Stimulated activated CD4-positive, alpha-beta T cell treated with anti-CD3 and anti-CD28 coated beads, TNF-alpha, amount 100 ng/mL, for 48 hours (primary cell): Measurements from ENCODE around the gene PRTFDC1.
"Not testable (repeated sequence)": the region's sequence is repeated elsewhere in the genome, so short reads cannot be mapped to it uniquely, and the experiment has no call there.

Experiments
- DNase-seq, 3 donors: peaks; one replicate each; pipeline ENCODE4 v3.0.0-alpha.2; 2020; ENCODE audit warnings: low read depth in 3 of 3

The PRTFDC1 gene, protein sequence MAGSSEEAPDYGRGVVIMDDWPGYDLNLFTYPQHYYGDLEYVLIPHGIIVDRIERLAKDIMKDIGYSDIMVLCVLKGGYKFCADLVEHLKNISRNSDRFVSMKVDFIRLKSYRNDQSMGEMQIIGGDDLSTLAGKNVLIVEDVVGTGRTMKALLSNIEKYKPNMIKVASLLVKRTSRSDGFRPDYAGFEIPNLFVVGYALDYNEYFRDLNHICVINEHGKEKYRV

DNA sequence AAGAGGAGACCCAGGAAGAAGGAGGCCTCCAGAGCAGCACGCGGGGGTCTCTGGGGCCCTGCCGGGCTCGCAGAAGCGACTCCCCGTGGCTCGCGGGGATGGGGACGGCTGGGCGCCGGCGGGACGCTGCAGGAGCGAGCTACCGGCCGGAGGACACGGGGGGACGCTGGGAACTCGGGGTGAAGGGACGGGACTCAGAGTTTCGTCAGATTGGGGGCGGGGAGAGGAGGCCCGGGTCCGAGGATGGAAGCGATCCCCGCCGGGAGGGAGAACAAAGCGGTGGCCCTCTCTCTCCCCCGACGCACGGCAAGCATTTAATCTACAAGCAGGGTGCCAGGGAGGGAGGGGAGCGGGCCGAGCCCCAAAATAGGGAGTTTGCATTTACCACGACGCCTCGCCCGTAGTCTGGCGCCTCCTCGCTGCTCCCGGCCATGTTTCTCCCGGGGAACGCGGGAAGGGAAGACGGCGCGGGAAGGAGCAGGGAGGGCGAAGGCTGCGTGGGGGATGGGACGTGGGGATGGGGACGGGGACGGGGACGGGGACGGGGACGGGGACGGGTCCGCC lies at the start of gene PRTFDC1:
Gene PRTFDC1, minus strand, starts transcription at position 464 of the 564 bp plus-strand sequence. Its CDS starts 31 bp downstream, at position 433.
- peak in 1 of 3 donors; percentile 10 for DNase-seq

DNA sequence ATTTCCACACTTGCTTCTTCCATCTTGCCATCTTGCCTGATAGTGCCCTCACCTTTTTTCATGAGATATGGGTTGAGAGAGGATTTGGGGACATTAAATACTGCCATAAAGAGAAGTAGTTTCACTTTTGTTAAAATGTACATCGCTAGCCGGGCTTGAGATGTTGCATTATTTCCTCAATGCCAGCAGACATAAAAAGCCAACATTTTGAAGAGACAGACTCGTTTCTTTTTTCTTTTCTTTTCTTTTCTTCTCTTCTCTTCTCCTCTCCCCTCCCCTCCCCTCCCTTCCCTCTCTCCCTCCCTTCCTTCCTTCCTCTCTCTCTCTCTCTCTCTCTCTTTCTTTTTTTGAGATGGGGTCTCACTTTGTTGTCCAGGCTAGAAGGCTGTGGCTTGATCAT lies 45.6 kb upstream of the PRTFDC1 start:
- DNase-seq: no peak

DNA sequence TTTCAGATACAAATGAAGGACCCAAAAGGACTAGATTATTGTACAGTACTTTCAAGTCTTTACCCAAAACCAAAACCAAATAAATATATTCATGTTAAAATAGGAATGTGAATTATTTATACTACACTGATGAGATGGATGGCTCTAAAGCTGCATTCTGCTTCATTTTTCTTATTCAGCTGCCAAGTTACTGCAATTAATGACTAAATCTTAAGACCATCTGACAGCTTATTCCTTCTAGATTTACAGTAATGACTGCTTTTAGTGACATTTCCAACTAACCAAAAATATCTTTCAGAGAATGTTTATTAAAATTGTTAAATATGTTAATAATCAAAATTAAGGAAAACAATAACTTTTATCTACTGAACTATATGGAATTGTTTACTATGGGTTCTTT lies 42.7 kb upstream of the PRTFDC1 start:
- no peak for DNase-seq

DNA sequence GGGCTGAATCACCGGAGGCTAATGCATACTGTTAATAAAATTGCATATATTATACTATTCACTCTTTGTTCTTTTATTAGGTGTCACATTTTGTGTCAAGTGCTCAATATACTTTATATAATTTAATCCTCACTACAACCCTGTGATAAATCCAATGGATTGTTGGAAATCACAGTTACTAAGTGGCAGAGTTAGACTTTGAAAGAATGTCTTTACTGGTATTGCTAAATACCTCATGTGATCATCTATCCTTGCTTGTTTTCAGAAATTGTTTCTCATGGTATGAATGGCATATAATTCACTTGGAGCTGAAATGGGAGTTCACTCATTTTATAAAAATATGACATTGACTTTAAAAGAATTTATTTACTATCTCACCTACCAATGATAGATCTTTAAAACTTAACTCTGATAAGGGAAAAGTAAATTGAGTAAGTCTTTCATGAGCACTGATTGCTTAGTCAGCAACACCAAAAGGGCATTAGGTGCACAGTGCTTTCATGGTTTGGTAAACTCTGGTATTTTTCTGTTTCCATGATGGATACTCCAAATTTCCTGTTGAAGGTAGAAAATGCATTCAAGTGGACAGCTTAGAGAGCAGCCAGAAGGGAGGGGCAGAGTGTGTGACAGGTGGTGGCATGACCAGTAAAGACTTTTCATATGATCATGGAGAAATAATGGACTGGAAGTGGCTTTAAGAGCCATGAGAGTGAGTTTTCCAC lies 41.0 kb upstream of the PRTFDC1 start:
- DNase-seq: no peak

DNA sequence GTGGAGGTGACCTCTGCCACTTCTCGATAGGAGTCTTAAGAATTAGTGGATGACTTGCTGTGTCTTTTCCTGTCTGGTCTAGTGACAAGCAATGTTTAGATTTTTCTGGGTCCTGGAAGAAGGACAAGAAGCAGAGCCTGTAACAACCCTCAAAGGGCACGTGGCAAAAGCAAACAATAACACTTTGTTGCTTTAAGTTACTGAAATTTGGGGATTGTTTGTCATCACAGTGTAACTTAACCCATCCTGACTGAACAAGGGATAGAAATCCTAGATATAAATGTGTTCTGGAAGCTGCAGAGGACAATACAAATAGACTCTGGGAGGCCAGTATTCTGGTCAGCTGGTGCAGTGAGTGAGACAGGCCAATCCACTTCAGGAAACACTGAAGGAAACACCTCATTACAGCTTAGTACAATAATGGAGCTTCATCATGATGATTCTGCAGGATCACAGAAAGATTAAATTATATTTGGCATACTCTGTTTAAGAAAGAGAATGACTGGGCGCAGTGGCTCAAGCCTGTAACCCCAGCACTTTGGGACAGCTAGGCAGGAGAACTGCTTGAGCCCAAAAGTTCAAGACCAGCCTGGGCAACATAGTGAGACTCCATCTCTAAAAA lies 40.2 kb upstream of the PRTFDC1 start:
- DNase-seq: no peak

DNA sequence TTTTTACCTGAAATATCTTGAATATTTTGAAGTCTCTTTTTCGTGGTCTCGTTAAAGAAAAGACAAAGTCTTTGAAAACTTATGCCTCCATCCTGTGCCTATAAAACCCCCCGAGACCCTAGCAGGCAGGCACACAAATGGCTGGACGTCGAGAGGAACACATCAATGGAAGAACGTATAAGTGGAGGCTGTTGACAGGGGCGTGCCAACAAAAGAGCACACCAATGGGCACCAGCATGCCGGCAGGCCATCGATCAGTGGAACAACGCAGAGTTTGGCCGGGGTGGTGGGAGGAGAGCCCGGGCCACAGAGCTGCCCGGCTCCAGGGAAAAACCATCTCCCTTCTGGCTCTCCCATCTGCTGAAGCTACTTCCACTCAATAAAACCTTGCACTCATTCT lies 38.9 kb upstream of the PRTFDC1 start:
- DNase-seq: no peak

DNA sequence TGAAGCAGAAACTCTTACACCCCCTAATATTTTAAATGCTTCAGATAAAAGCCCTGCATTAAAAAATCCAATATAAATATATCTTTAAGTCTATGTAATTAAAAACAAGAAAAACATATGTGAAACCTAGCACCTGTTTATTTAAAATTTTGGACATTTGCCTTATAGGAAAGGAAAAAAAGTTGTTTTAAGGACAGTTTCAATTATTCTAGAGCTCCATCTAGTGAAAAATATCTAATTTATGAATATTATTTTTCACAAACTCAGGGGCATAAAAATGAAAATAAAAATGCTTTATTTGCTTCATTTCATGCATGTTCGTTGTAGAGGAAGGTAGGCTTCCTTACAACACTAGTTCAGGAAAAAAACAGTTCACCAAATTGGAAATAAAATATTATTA lies 37.5 kb upstream of the PRTFDC1 start:
- DNase-seq: no peak

DNA sequence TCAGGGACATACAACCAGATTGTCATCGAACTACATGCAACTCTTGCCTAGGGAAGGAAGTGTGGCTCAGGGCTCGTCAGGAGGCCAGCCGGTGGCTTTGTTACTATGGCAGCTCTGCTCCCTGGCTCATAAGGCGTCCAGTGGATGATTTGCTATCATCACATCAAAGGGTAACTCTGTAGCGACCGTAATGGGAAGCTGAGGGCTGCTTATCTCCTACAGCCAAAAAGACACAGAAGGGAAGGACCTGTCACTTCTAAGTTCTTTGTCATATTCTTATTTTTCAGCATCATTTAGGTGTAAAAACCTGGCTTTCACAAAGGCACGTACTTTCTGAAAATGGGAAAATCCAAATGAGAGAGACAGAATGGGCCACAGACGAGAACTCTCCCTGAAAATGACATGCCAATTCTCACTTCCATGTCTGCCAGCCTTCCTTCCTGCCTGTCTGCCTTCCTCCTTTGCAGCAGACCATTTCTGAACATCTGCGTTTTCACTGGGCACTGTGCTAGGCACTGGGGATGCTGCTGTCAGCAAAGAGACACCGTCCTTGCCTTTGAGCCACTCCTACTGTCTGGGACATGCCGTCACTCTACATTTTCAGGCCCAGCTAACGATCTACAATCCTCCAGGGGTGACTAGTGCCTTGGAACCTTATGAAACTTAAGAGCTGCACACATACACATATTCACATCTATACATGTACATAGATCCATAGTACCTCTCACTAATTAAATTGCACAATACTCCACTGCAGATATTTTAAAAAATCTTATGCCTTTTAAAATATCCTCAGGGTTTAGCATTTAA lies 36.6 kb upstream of the PRTFDC1 start:
- DNase-seq: no peak

DNA sequence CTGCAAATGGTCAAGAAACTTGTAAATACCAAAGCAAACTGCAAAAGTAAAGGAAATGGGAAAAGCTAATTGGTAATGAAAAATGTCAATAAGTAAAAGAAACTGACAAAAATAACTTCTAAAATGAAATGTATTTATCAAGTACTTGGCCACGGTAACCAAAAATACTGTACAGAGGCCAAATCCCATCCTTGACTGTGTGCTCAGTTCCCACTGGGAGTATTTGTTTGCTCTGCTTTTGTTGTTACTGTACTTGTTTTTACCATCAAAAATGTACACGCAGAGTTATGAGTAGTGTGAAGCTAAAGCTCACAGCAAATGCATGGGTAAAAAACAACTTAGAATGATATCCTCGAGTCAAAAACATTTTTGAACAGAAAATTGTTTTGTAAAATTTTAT lies 32.5 kb upstream of the PRTFDC1 start:
- no peak for DNase-seq

DNA sequence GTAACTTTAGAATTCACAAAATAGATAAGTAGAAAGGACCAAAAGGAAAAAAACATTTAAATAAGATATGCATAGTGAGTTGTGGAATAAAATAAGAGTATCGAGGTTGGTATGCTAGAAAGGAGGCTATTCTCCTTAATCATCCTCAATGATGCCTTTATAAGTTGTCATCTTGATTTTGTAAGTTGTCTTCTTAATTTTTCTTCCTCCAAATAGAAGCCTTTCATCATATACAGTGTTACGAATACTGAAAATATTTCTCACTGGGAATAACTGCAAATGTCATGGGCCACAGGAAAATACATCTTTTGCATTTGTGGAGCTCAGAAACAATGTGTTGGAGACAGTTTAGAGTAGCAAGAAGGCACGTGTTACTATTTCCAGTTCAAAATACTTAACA lies 31.5 kb upstream of the PRTFDC1 start:
- DNase-seq: no peak

DNA sequence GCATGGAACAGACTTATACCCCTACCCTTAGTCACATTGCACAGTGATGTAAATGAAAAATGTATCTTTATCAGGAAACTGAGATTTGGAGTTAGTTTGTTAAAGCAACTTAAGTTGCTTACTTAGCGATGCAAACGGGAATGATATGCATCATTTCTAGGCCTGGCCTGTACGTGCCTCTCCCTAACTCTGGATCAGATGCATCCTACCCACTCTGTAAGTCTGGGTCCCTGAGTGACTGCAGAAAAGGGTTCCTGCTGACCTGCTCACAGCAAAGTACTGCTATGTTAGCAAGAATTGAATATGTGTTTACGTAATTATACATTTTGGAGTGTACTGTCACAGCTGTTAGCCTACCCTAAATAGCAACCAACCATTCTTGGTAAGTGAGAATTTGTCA lies 30.7 kb upstream of the PRTFDC1 start:
- DNase-seq: no peak

DNA sequence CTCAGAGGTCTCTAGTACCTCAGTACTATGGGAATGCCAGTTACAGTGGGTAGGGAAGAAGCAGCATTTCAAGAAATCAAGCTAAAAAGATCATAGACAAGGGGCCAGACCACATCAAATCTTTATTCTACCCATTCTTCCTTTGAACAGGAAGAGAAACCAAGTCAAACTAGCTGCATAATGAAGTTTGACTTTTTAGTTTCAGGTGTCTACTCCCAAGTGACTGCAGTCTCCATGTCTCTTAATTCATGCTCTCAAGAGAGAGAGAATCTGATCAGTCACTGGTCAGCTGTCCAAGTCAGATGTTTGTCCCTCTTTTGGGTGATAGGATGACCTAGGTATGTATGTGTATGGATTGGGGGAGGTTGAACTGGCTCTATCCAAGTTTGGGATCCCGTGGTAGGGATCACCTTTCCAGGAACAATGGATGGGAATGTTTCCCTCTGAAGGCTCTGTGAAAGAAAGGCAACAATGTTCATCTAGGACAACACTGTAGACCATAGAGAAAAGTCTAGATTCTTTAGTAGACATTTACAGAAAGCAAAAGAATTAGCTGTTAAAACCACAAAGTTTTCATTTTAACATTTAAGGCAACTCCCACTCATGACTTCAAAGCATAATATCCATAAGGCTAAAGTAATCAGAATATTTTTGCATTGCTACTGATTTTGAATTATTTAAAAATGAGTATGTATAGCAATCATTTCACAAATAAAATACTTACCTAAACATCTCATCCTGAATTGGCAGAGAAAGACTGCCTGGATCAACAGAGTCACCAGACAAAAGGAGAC lies 30.1 kb upstream of the PRTFDC1 start:
- DNase-seq: no peak

DNA sequence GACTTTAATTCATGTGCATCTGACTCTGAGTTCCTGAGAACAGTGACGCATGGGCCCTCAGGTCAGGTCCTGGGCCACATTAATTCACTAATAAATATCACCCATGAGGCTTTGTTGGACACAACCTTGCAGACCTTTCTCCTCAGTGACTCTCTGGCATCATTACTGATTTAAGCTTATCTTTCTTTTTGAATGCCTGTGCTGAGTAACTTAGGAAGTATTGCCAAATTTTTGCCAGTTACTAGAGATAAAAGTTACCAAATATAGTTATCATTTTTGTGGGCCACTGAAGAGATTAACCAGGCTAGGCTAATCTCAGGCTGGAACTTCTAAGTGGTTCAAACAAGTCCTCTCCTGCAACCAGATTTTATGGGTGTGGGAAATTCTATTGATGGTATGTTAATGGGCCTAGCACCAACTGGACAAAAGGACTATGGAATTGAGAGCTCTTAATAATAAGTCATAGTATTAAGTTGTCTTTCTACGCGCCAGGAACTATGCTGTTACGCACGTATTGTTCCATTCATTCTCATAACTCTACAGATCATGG lies 28.8 kb upstream of the PRTFDC1 start:
- DNase-seq: no peak

DNA sequence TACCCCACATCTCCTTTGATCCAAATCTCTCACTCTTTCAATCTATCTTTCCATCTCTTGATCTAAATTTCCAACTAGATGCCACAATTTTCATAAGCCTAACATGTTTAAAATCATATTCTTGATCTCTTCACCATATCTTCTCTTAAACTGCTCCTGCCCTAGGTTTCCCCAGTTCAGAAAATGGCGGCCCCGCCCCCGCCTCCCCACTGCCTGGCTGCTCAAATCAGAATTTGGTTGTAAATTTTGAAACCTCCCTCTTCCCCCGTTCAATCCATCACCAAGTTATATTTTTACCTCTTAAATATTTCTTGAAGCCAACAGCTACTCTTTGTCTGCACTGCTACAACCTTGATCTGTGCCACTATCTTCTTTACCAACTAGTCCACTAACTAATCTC lies 27.3 kb upstream of the PRTFDC1 start:
- no peak for DNase-seq

DNA sequence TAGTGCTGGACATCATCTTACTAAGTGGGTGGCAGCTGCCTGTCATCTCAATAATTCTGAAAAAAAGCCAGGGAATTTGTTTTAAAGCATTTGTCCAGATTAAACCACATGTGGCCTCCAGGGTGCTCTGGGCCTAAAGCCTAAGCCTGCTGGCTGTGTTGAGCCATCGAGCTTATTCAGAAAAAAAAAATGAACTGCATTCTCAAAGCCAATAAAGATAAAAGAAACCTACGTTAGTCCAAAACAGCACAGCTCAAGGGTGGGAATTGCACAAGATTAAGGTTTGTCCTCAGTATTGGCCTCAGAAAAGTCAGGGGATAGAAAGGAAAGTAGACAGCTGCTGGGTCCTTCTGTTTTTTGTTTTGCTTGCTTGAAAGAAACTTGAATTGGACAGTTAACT lies 22.6 kb upstream of the PRTFDC1 start:
- no peak for DNase-seq

DNA sequence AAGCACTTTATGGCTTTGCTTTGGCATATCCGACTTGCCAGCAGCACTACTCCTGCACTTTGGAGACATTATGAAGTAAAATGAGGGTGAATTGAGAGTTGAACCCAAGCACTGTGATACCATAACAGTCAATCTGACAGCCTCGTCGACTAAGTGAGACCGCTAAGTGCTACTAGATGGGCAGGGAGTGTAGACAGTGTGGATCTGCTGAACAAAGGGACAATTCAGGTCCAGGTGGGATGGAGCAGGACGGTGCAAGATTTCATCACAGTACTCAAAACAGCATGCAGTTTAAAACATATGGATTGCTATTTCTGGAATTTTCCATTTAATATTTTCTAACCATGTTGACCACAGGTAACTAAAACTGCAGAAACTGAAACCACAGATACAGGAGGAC lies 20.8 kb upstream of the PRTFDC1 start:
- no peak for DNase-seq

DNA sequence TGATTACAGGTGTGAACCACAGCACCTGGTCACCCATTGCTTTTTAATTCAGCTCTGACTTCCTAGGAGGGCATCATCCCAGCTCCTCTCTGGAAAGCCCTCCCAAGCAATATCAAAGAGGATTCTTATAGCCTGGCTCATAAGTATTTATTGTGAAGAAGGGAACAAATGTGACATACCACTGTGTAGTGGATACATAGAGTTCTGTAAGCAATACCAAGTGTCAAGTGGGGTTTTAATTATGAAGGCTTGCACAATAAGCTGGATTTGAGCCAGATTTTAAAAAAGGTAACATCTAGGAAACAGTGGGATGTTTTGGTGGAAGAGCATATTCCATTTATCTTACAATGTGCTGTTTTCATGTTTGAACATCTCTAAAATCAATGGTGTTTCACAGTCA lies 19.0 kb upstream of the PRTFDC1 start:
- no peak for DNase-seq

DNA sequence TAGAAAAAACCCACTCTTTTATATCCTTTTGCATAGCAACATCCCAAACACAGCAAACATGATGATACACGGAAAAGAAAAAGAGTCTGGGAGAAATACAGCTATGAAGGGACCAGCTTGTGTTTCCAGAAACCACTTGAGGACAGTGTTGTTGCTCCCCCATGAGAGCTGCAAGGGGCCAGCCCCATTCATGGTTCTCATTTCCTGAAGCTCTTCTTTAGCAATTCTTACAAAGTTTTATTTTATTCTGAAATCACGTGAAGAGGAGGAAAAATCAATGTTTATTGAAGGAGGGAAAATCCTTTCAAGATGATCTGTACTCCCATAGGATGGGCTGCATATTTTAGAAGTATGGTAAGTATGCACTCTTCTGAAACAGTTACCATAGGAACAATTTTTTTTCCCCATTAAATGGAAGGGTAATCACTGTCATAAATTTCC lies 17.5 kb upstream of the PRTFDC1 start:
- no peak for DNase-seq

DNA sequence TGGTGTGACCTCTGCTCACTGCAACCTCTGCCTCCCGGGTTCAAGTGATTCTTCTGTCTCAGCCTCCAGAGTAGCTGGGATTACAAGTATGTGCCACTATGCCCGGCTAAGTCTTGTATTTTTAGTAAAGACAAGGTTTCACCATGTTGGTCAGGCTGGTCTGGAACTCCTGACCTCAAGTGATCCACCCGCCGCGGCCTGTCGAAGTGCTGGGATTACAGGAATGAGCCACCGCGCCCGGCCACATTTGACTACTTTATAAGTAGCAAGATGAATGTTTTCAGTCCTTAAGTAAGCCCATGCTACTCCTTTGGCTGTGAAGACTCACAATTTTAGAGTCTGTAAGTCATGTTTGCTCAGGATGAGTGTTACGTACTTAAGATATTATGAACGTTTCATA lies 16.5 kb upstream of the PRTFDC1 start:
- DNase-seq: not testable (repeated sequence)

DNA sequence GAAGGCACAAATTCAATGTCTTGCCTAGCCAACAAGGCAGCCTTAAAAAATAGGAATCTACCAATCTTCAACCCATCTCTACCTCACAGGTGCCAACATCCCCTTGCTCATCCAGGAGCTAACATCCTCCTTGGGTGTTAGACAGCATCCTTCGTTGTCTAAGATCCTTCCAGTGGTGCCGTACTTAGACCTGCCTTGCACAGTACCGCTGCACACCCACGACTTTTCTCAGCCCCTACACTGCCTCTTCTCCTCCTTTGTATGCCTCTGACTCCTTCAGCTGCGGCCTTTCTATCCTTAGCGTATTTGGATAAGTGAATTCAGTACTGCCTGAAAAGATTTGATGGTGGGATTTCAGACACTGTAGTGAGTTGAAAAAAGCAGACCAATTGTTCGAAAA lies 15.9 kb upstream of the PRTFDC1 start:
- no peak for DNase-seq

DNA sequence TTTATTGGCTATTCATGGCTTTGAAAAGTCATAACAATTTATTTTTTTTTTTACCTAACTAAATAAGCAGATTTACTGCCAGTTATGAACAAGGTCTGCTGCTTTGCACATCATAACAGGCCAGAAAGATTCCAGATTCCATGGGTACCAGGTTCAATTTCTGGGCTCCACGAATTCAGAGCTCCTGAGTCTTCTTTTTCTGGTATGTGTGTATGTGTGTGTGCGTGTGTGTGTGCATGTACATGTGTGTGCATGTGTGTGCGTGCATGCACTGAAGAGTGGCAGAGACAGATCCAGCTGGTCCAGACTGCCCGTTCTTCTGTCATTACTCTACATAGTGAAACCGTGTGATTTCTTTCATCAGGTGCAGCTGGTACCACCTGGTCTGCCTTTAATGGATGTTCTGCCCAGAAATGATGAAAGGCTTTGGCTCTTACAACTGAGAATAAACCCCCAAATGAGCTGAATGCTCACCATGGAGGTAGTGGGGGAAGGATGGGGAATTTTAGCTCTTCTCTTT lies 14.6 kb upstream of the PRTFDC1 start:
- DNase-seq: no peak
